ENCODE results near the gene MAP3K5. TPM values are rescaled to one million over a fixed set of nuclear protein-coding genes. Genes with fewer than 3 reads are reported as not detected.

MAP3K5 gene
- total and polyA plus RNA-seq, 9 of the 15 experiments (the other 6 are each of a cell fraction or from before 2014, with no cell fraction given): 2.2 to 13.0 (median 9.9) TPM

DNA sequence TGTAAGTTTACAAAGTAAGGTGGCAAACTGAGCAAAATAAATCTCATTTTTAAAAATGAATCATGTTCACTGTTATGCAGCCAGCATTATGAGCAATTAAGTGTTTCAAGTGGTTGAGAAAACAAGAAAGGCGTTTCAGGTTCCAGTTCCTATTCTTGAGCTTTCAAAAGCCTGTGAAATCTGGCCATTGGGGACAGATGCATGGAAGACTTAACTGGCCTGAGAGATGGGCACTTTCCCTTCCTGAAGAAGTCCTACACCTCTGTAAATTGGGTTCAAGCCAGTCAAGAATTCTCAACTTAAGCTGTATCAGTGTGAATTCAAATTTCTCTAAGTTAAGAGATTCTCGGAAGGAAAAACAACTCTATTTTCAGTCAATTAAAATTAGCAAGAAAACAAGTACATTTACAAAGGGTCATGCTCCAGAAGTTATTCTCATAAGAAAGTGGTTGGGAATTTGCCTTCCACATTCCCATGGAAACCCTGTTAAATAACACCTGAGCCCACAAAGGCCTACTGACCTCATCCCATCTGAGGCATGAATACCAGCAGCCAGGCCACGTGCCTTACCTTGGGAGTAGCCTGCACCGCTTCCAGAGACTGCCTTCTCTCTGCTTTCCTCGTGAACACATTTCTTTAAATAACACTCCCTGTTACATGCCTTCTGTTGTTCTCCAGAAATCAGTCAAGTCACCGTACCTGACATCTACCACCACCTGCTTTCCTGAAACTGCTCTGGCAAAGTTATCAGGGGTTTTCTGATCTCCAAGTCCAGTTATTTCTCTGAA is 19.4 kb downstream of the MAP3K5 start (continued):
- no peak for TF ChIP-seq HEY1 (CRISPR knock-in tag; IDR thresholded peaks at IDR 0.05; ENCODE audit: borderline replicate concordance)
- TF ChIP-seq, protein P1, sequence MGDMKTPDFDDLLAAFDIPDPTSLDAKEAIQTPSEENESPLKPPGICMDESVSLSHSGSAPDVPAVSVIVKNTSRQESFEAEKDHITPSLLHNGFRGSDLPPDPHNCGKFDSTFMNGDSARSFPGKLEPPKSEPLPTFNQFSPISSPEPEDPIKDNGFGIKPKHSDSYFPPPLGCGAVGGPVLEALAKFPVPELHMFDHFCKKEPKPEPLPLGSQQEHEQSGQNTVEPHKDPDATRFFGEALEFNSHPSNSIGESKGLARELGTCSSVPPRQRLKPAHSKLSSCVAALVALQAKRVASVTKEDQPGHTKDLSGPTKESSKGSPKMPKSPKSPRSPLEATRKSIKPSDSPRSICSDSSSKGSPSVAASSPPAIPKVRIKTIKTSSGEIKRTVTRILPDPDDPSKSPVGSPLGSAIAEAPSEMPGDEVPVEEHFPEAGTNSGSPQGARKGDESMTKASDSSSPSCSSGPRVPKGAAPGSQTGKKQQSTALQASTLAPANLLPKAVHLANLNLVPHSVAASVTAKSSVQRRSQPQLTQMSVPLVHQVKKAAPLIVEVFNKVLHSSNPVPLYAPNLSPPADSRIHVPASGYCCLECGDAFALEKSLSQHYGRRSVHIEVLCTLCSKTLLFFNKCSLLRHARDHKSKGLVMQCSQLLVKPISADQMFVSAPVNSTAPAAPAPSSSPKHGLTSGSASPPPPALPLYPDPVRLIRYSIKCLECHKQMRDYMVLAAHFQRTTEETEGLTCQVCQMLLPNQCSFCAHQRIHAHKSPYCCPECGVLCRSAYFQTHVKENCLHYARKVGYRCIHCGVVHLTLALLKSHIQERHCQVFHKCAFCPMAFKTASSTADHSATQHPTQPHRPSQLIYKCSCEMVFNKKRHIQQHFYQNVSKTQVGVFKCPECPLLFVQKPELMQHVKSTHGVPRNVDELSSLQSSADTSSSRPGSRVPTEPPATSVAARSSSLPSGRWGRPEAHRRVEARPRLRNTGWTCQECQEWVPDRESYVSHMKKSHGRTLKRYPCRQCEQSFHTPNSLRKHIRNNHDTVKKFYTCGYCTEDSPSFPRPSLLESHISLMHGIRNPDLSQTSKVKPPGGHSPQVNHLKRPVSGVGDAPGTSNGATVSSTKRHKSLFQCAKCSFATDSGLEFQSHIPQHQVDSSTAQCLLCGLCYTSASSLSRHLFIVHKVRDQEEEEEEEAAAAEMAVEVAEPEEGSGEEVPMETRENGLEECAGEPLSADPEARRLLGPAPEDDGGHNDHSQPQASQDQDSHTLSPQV (IDR thresholded peaks at IDR 0.05): 0 out of 2 replicates have a peak, but pooled peaks have one; percentile 23
- TF ChIP-seq MAFK (IDR thresholded peaks at IDR 0.05; ENCODE audit: low read length): no peak
- TF ChIP-seq ETV5 (CRISPR knock-in tag; IDR thresholded peaks at IDR 0.05; ENCODE audit: low read depth): no peak
- no peak for TF ChIP-seq TAL1 (IDR thresholded peaks at IDR 0.05)
- no peak for TF ChIP-seq PTBP1 (IDR thresholded peaks at IDR 0.05; ENCODE audit: low read depth, low read length)
- TF ChIP-seq DMBX1 (CRISPR knock-in tag; IDR thresholded peaks at IDR 0.05; ENCODE audit: borderline replicate concordance): 0 out of 2 replicates have a peak, but pooled peaks have one; percentile 25
- no peak for TF ChIP-seq RBM25 (IDR thresholded peaks at IDR 0.05; ENCODE audit: low read depth, low read length, severe bottlenecking)
- TF ChIP-seq FIP1L1 (IDR thresholded peaks at IDR 0.05; ENCODE audit: low read depth, low read length, poor library complexity, severe bottlenecking): no peak
- TF ChIP-seq RBM22 (IDR thresholded peaks at IDR 0.05; ENCODE audit: low read depth, low read length, poor library complexity, severe bottlenecking): no peak
- no peak for TF ChIP-seq SMARCA4 (IDR thresholded peaks at IDR 0.05)
- TF ChIP-seq TEAD4 (IDR thresholded peaks at IDR 0.05; ENCODE audit: low read length): no peak
- TF ChIP-seq TEAD4 (CRISPR knock-in tag; IDR thresholded peaks at IDR 0.05; ENCODE audit: borderline replicate concordance): no peak
- no peak for TF ChIP-seq ASH1L (IDR thresholded peaks at IDR 0.05; ENCODE audit: borderline replicate concordance, low read depth, partially characterized antibody)
- no peak for TF ChIP-seq MAFG (tag; conservative IDR thresholded peaks at IDR 0.05)
- TF ChIP-seq, protein P2, sequence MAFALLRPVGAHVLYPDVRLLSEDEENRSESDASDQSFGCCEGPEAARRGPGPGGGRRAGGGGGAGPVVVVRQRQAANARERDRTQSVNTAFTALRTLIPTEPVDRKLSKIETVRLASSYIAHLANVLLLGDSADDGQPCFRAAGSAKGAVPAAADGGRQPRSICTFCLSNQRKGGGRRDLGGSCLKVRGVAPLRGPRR (CRISPR knock-in tag; IDR thresholded peaks at IDR 0.05): 0 out of 2 replicates have a peak, but pooled peaks have one; percentile 77
- TF ChIP-seq ERF (CRISPR knock-in tag; IDR thresholded peaks at IDR 0.05): 0 out of 2 replicates have a peak, but pooled peaks have one; percentile 16
- no peak for TF ChIP-seq PHF8 (IDR thresholded peaks at IDR 0.05; ENCODE audit: borderline replicate concordance, low read length)
- TF ChIP-seq CREB1 (IDR thresholded peaks at IDR 0.05): no peak
- no peak for TF ChIP-seq CREB1 (CRISPR knock-in tag; IDR thresholded peaks at IDR 0.05)
- no peak for TF ChIP-seq ZNF77 (CRISPR knock-in tag; IDR thresholded peaks at IDR 0.05)
- no peak for TF ChIP-seq NR2C2 (CRISPR knock-in tag; IDR thresholded peaks at IDR 0.05)
- 0 out of 2 replicates have a peak, but pooled peaks have one; percentile 26 for TF ChIP-seq NR2C2 (tag; IDR thresholded peaks at IDR 0.05)
- TF ChIP-seq, protein P3, sequence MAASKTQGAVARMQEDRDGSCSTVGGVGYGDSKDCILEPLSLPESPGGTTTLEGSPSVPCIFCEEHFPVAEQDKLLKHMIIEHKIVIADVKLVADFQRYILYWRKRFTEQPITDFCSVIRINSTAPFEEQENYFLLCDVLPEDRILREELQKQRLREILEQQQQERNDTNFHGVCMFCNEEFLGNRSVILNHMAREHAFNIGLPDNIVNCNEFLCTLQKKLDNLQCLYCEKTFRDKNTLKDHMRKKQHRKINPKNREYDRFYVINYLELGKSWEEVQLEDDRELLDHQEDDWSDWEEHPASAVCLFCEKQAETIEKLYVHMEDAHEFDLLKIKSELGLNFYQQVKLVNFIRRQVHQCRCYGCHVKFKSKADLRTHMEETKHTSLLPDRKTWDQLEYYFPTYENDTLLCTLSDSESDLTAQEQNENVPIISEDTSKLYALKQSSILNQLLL (CRISPR knock-in tag; IDR thresholded peaks at IDR 0.05; ENCODE audit: borderline replicate concordance): no peak
